HEK293 (cell line): ENCODE measurements around the gene C17orf67.

Source experiments
- CTCF ChIA-PET: fragments of 350-600 bp; formaldehyde crosslinking; extraction: SDS; loops from one replicate; lab custom pipeline; 2021; ENCODE audit warnings: antibody characterized with exemption; lab: Yijun Ruan, JAX
- POLR2A ChIA-PET: fragments of 300-600 bp; formaldehyde crosslinking; extraction: SDS; loops from one replicate; lab custom pipeline; 2020; ENCODE audit warnings: antibody characterized with exemption, inconsistent platforms; lab: Yijun Ruan, JAX
- H3K27ac ChIP-seq: fragments of 200-500 bp; sonication (Bioruptor generic); 2 replicates; pipeline ENCODE4 v1.5.1; 2014; ENCODE audit warnings: low read depth, low read length, control low read depth, inconsistent platforms; ENCODE audit errors: extremely low read depth
- H3K36me3 ChIP-seq, 2 experiments: fragments of 200-500 bp in 1 of 2; sonication (Bioruptor generic) in 1 of 2; 1 replicate in 1 of 2; 2 replicates in 1 of 2; pipeline ENCODE4 v1.5.1; 2014 to 2017; ENCODE audit warnings: inconsistent platforms in 2 of 2, low read length in 2 of 2; ENCODE audit not compliant: control insufficient read depth in 2 of 2, insufficient read depth in 1 of 2
- H3K4me1 ChIP-seq: fragments of 200-500 bp; sonication (Bioruptor generic); 2 replicates; pipeline ENCODE4 v1.5.1; 2014; ENCODE audit warnings: mild to moderate bottlenecking, low read length, inconsistent platforms; ENCODE audit not compliant: control insufficient read depth, insufficient read depth
- H3K4me3 ChIP-seq: 2 replicates; pipeline ENCODE4 v1.5.1; 2011; ENCODE audit warnings: low read depth, mild to moderate bottlenecking, control low read depth, low read length, moderate library complexity
- H3K9me3 ChIP-seq: fragments of 200-500 bp; sonication (Bioruptor generic); 2 replicates; pipeline ENCODE4 v1.5.1; 2014; ENCODE audit warnings: low read depth, low read length, inconsistent platforms; ENCODE audit not compliant: control insufficient read depth, insufficient read depth
- BCL6B ChIP-seq: fragments of 450-650 bp; formaldehyde crosslinking; IDR thresholded peaks from 2 replicates; pipeline ENCODE4 v1.5.1; 2017; ENCODE audit warnings: missing biosample characterization, missing genetic modification characterization
- KLF7 ChIP-seq: fragments of 450-650 bp; formaldehyde crosslinking; IDR thresholded peaks from 2 replicates; pipeline ENCODE4 v1.5.1; 2016; ENCODE audit warnings: missing biosample characterization, missing genetic modification characterization, borderline replicate concordance
- SETDB1 ChIP-seq: IDR thresholded peaks from one replicate; pipeline ENCODE4 v1.6.1; 2017; ENCODE audit warnings: mild to moderate bottlenecking, low read length, moderate library complexity, mixed read lengths; ENCODE audit not compliant: insufficient read length
- WT1 ChIP-seq: fragments of 450-650 bp; formaldehyde crosslinking; IDR thresholded peaks from 2 replicates; pipeline ENCODE4 v1.5.1; 2016; ENCODE audit warnings: missing biosample characterization, missing genetic modification characterization
- ZBTB21 ChIP-seq: fragments of 450-650 bp; formaldehyde crosslinking; IDR thresholded peaks from 2 replicates; pipeline ENCODE4 v1.5.1; 2017; ENCODE audit warnings: missing biosample characterization, missing genetic modification characterization
- ZBTB8A ChIP-seq: fragments of 450-650 bp; formaldehyde crosslinking; IDR thresholded peaks from 2 replicates; pipeline ENCODE4 v1.5.1; 2016; ENCODE audit warnings: missing biosample characterization, missing genetic modification characterization
- ZFP3 ChIP-seq: fragments of 450-650 bp; formaldehyde crosslinking; IDR thresholded peaks from 2 replicates; pipeline ENCODE4 v1.5.1; 2016; ENCODE audit warnings: low read depth, missing biosample characterization, missing genetic modification characterization
- ZNF121 ChIP-seq: fragments of 450-650 bp; formaldehyde crosslinking; IDR thresholded peaks from 2 replicates; pipeline ENCODE4 v1.5.1; 2016; ENCODE audit warnings: missing biosample characterization, missing genetic modification characterization
- ZNF2 ChIP-seq: fragments of 450-650 bp; formaldehyde crosslinking; IDR thresholded peaks from 2 replicates; pipeline ENCODE4 v1.5.1; 2016; ENCODE audit warnings: missing biosample characterization, missing genetic modification characterization
- ZNF23 ChIP-seq: fragments of 450-650 bp; formaldehyde crosslinking; IDR thresholded peaks from 2 replicates; pipeline ENCODE4 v1.5.1; 2016; ENCODE audit warnings: missing biosample characterization, missing genetic modification characterization, borderline replicate concordance
- ZNF274 ChIP-seq, 2 experiments: fragments of 200-500 bp in 1 of 2; fragments of 450-650 bp in 1 of 2; sonication (Bioruptor generic) in 1 of 2; formaldehyde crosslinking in 1 of 2; IDR thresholded peaks; 2 replicates each; pipeline versions ENCODE4 v1.5.1 to v1.6.1; 2014 to 2016; ENCODE audit warnings: borderline replicate concordance in 1 of 2, inconsistent platforms in 1 of 2, low read length in 1 of 2, missing biosample characterization in 1 of 2, missing genetic modification characterization in 1 of 2
- ZNF292 ChIP-seq: fragments of 450-650 bp; formaldehyde crosslinking; IDR thresholded peaks from 2 replicates; pipeline ENCODE4 v1.5.1; 2016; ENCODE audit warnings: low read depth, missing biosample characterization, missing genetic modification characterization, borderline replicate concordance
- ZNF324 ChIP-seq: fragments of 450-650 bp; formaldehyde crosslinking; IDR thresholded peaks from 2 replicates; pipeline ENCODE4 v1.5.1; 2016; ENCODE audit warnings: missing biosample characterization, missing genetic modification characterization
- ZNF426 ChIP-seq: fragments of 450-650 bp; formaldehyde crosslinking; IDR thresholded peaks from 2 replicates; pipeline ENCODE4 v1.5.1; 2017; ENCODE audit warnings: missing biosample characterization, missing genetic modification characterization, mild to moderate bottlenecking, inconsistent platforms, moderate library complexity
- ZNF488 ChIP-seq: fragments of 450-650 bp; formaldehyde crosslinking; IDR thresholded peaks from 2 replicates; pipeline ENCODE4 v1.5.1; 2016; ENCODE audit warnings: missing biosample characterization, missing genetic modification characterization
- ZNF501 ChIP-seq: fragments of 450-650 bp; formaldehyde crosslinking; IDR thresholded peaks from 2 replicates; pipeline ENCODE4 v1.5.1; 2016; ENCODE audit warnings: missing biosample characterization, missing genetic modification characterization
- ZNF521 ChIP-seq: fragments of 450-650 bp; formaldehyde crosslinking; IDR thresholded peaks from 2 replicates; pipeline ENCODE4 v1.5.1; 2017; ENCODE audit warnings: missing biosample characterization, mild to moderate bottlenecking, missing genetic modification characterization
- ZNF571 ChIP-seq: fragments of 450-650 bp; formaldehyde crosslinking; IDR thresholded peaks from 2 replicates; pipeline ENCODE4 v1.5.0; 2017; ENCODE audit warnings: missing biosample characterization, missing genetic modification characterization
- ZNF626 ChIP-seq: fragments of 450-650 bp; sonication (Bioruptor Pico); formaldehyde crosslinking; IDR thresholded peaks from 2 replicates; pipeline ENCODE4 v1.5.1; 2018; ENCODE audit warnings: missing biosample characterization, missing genetic modification characterization, inconsistent platforms
- ZNF660 ChIP-seq: fragments of 450-650 bp; IDR thresholded peaks from 2 replicates; pipeline ENCODE4 v1.5.1; 2018; ENCODE audit warnings: missing biosample characterization, mild to moderate bottlenecking, missing genetic modification characterization
- ZNF692 ChIP-seq: fragments of 450-650 bp; formaldehyde crosslinking; IDR thresholded peaks from 2 replicates; pipeline ENCODE4 v1.5.1; 2016; ENCODE audit warnings: missing biosample characterization, missing genetic modification characterization
- ZNF768 ChIP-seq: fragments of 450-650 bp; formaldehyde crosslinking; IDR thresholded peaks from 2 replicates; pipeline ENCODE4 v1.5.1; 2018; ENCODE audit warnings: missing biosample characterization, mild to moderate bottlenecking, missing genetic modification characterization
- ZNF785 ChIP-seq: fragments of 450-650 bp; formaldehyde crosslinking; IDR thresholded peaks from 2 replicates; pipeline ENCODE4 v1.5.1; 2016; ENCODE audit warnings: missing biosample characterization, missing genetic modification characterization
- ZNF843 ChIP-seq: fragments of 450-650 bp; formaldehyde crosslinking; IDR thresholded peaks from 2 replicates; pipeline ENCODE4 v1.5.1; 2016; ENCODE audit warnings: missing biosample characterization, missing genetic modification characterization

Gene C17orf67

GRCh38 chr17:56772442-56772841 lies 61.3 kb downstream of the C17orf67 start (continued):
- TF ChIP-seq ZNF488 (no peak), ZNF2 (tag by site-specific recombination) (no peak), ZNF23 (no peak), ZNF768 (tag by site-specific recombination) (no peak), ZNF692 (no peak), ZNF274 (IDR thresholded peaks at IDR 0.05; ENCODE audit: low read length) (no peak), ZNF274 (tag by site-specific recombination; IDR thresholded peaks at IDR 0.05; ENCODE audit: borderline replicate concordance) (no peak), BCL6B (no peak), KLF7 (tag by site-specific recombination) (no peak), ZNF660 (tag by site-specific recombination) (no peak)

GRCh38 chr17:56771975-56772374 lies 61.7 kb downstream of the C17orf67 start:
- H3K9me3 ChIP-seq: no peaks in the 10 kb centered on the region
- H3K4me1 ChIP-seq: no peaks in the 10 kb centered on the region
- ChIA-PET CTCF (interaction anchor here (0.6 to 4.1 kb wide), 7 partner anchors 9 to 452 kb away, joined by 3 to 28 read pairs (median 4); no protein-coding TSS in a partner anchor), POLR2A (no interaction called here)
- TF ChIP-seq ZFP3 (tag by site-specific recombination) (no peak), ZBTB8A (no peak), ZNF571 (tag by site-specific recombination) (no peak), ZBTB21 (tag by site-specific recombination) (no peak), ZNF324 (tag by site-specific recombination) (no peak), ZNF785 (tag by site-specific recombination) (no peak), WT1 (tag by site-specific recombination) (no peak), ZNF121 (tag by site-specific recombination) (no peak), SETDB1 (no peak), ZNF292 (tag by site-specific recombination) (no peak), ZNF521 (tag by site-specific recombination) (no peak), ZNF426 (tag by site-specific recombination) (no peak), ZNF843 (tag by site-specific recombination) (no peak), ZNF501 (no peak), ZNF626 (tag by site-specific recombination) (no peak)
- H3K36me3 ChIP-seq: no peaks in the 10 kb centered on the region
- H3K4me3 ChIP-seq: no peak overlapping the region
- H3K27ac ChIP-seq: no peak overlapping the region
